Activated B cell treated with CpG ODN at 0.5 μM for 24 hours (primary cell): ENCODE data around the gene SORCS1. TPM values are rescaled to one million over a fixed set of nuclear protein-coding genes. Genes with fewer than 3 reads are reported as not detected.

Experiments
- ATAC-seq: fragments of 200-7000 bp; cut with Tn5 transposase; one replicate; pipeline ENCODE4 v1.10.0; 2021; ENCODE audit warnings: low read depth, mild to moderate bottlenecking, moderate library complexity
- CTCF ChIA-PET: fragments of 350-600 bp; sonication (Branson Sonifier 250); formaldehyde crosslinking; loops from one replicate; lab custom pipeline; 2021; ENCODE audit warnings: antibody characterized with exemption; lab: Charles Lee
- POLR2A ChIA-PET: fragments of 350-600 bp; sonication (Branson Sonifier 250); formaldehyde crosslinking; loops from one replicate; lab custom pipeline; 2021; ENCODE audit warnings: antibody characterized with exemption; lab: Charles Lee
- DNase-seq: peaks from one replicate; pipeline ENCODE4 v3.0.0; 2022
- H3K27ac Mint-ChIP-seq: one replicate; pipeline ENCODE4 v1.8.0; 2020; ENCODE audit warnings: mixed read lengths
- H3K27me3 Mint-ChIP-seq: one replicate; pipeline ENCODE4 v1.8.0; 2021; ENCODE audit warnings: mixed read lengths
- H3K36me3 Mint-ChIP-seq: one replicate; pipeline ENCODE4 v1.8.0; 2021; ENCODE audit warnings: low read depth, mixed read lengths
- H3K4me1 Mint-ChIP-seq: one replicate; pipeline ENCODE4 v1.8.0; 2021; ENCODE audit warnings: mixed read lengths
- H3K4me3 Mint-ChIP-seq: one replicate; pipeline ENCODE4 v1.8.0; 2020; ENCODE audit warnings: mild to moderate bottlenecking, mixed read lengths
- H3K9me3 Mint-ChIP-seq: one replicate; pipeline ENCODE4 v1.8.0; 2020; ENCODE audit warnings: mixed read lengths
- intact Hi-C: fragments of 100-400 bp; cut with micrococcal nuclease; formaldehyde crosslinking; loops from one replicate; pipeline ENCODE4 v1.15.1; 2024
- total RNA-seq: library from RNA; stranded (reverse); gene quantifications from 2 replicates; pipeline ENCODE4 v1.2.3, GENCODE V29; 2022
- TF ChIP-seq, protein P1 (sequence below): fragments of 200-600 bp; IDR thresholded peaks from one replicate; pipeline ENCODE4 v1.8.0; 2022; ENCODE audit warnings: antibody characterized with exemption, mild to moderate bottlenecking

The SORCS1 gene
- total RNA-seq, 1 donor from 2014 or later, result not detected

DNA sequence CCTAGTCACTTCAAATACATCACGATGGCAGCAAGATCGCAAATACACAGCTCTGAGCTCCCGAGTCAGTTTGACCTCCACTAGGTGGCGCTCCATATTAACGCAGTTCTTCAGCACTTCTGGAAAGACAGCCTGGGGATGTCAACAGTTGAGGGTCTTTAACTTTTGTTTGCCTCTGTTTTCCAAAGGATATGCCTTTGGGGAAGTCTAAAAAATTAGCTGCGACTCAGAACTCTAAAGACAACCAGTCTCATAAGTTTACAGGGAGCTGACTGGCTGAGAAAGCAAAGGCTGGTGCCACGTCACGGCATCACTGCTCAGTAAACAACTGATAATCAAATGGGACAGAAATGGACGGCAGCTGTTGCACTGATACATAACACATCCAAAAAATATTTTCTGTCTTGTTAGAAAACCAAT lies 458.8 kb downstream of the SORCS1 start:
- intact Hi-C loops, result no loop called here
- TF ChIP-seq, protein P1, sequence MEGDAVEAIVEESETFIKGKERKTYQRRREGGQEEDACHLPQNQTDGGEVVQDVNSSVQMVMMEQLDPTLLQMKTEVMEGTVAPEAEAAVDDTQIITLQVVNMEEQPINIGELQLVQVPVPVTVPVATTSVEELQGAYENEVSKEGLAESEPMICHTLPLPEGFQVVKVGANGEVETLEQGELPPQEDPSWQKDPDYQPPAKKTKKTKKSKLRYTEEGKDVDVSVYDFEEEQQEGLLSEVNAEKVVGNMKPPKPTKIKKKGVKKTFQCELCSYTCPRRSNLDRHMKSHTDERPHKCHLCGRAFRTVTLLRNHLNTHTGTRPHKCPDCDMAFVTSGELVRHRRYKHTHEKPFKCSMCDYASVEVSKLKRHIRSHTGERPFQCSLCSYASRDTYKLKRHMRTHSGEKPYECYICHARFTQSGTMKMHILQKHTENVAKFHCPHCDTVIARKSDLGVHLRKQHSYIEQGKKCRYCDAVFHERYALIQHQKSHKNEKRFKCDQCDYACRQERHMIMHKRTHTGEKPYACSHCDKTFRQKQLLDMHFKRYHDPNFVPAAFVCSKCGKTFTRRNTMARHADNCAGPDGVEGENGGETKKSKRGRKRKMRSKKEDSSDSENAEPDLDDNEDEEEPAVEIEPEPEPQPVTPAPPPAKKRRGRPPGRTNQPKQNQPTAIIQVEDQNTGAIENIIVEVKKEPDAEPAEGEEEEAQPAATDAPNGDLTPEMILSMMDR, result no peak
- DNase-seq (no peak), ATAC-seq (no peak)
- Mint-ChIP-seq H3K4me3 (no peak overlapping the region), H3K27ac (no peak overlapping the region), H3K36me3 (no peaks in the 10 kb centered on the region), H3K9me3 (no peaks in the 10 kb centered on the region), H3K27me3 (no peaks in the 10 kb centered on the region), H3K4me1 (no peaks in the 10 kb centered on the region)
- CTCF ChIA-PET, result interaction anchor here (0.6 to 1.7 kb wide), 3 partner anchors 11 to 1841 kb away, joined by 3 to 4 read pairs (median 3); no protein-coding TSS in a partner anchor
- POLR2A ChIA-PET, result no interaction called here

DNA sequence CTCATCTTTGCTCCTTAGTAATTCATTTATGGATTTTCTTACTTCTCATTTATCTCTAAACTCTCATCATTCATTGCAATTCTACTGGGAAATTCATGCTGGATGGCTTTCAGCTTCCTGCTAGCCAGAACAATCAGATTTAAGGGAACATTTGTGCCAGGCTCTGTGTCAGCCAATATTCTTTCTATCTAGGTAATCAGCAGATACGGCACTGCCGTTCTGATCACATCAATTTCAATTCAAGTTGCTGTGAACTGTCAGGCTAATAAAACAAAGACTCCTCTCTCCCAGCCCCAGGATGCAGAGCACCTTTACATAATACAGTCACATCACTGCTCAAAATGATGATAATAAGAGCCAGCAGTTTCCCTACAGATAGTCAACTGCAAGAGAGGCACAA lies 468.3 kb downstream of the SORCS1 start:
- Mint-ChIP-seq H3K9me3 (no peaks in the 10 kb centered on the region), H3K27me3 (no peaks in the 10 kb centered on the region), H3K4me1 (no peaks in the 10 kb centered on the region), H3K27ac (no peak overlapping the region), H3K36me3 (no peaks in the 10 kb centered on the region), H3K4me3 (no peak overlapping the region)
- ChIA-PET POLR2A (no interaction called here), CTCF (no interaction called here)
- DNase-seq (no peak), ATAC-seq (no peak)
- intact Hi-C loops, result no loop called here
- TF ChIP-seq, protein P1, result no peak

DNA sequence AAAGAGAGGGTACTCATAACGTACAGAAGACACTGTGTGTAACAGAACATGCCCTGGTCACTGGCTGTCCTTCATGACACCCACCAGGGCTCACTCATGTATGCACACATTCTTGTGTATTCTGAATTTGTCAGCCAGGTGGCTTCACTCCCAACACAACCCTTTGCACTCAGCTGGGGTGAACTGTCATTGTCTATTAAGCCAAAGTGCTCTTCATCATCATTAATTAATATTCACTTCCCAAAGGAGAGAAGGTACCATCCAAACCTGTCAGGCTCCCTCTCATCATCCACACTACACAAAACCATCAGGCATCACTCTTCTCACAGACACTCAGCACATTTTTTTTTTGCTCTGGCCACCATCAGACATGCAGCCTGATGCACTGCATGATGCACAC lies 469.8 kb downstream of the SORCS1 start:
- CTCF ChIA-PET, result no interaction called here
- H3K9me3 Mint-ChIP-seq, result no peaks in the 10 kb centered on the region
- TF ChIP-seq, protein P1, result no peak
- no peaks in the 10 kb centered on the region for H3K27me3 Mint-ChIP-seq
- no peak overlapping the region for H3K27ac Mint-ChIP-seq
- intact Hi-C loops, result no loop called here
- H3K4me1 Mint-ChIP-seq, result no peaks in the 10 kb centered on the region
- no peak overlapping the region for H3K4me3 Mint-ChIP-seq
- ATAC-seq (no peak), DNase-seq (no peak)
- no peaks in the 10 kb centered on the region for H3K36me3 Mint-ChIP-seq
- POLR2A ChIA-PET, result no interaction called here

DNA sequence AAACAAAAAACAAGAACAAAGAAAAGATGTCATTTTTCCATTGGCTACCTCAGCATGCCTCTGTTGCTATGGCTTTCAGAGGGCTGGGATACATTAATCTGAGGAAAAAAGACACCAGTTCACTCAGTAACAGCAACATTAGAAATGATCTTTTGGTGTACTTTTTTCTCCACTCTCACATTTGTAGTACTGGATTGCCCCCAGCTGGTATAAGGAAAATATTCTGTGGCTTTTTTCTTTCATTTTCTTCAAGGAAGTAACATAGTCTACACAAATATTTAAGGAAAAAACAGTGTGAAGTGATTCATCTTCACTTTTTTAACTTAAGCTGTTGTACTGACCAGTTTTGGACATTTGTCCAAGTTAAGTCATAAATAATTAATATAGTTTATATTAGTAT lies 482.3 kb downstream of the SORCS1 start:
- Mint-ChIP-seq H3K4me1 (no peaks in the 10 kb centered on the region), H3K36me3 (no peaks in the 10 kb centered on the region), H3K27me3 (no peaks in the 10 kb centered on the region), H3K27ac (no peak overlapping the region), H3K4me3 (no peak overlapping the region), H3K9me3 (peaks cover 2% of the 10 kb centered on the region)
- ATAC-seq (no peak), DNase-seq (no peak)
- intact Hi-C loops, result no loop called here
- CTCF ChIA-PET, result no interaction called here
- POLR2A ChIA-PET, result no interaction called here
- TF ChIP-seq, protein P1, result no peak

DNA sequence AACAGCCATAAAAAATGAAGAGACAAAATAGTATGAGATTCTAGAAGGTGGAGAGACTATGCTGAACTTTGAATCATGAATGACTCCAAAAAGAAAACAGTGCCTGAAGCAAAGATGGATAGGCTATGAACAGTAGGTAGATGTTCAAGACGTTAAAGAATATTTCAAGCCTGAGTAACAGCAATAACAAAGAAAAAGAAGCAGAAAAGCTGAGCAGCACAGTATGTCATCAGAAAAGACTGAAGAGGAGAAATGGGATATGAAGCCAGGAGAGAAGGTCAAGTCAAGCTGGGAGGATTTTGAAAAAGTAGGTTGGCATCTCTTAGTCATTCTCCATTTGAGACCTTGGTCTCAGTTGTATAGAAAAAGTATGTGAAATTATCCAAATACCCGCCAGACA lies 484.4 kb downstream of the SORCS1 start:
- no peaks in the 10 kb centered on the region for H3K36me3 Mint-ChIP-seq
- intact Hi-C loops, result no loop called here

More for the DNA sequence above, 484.4 kb downstream of the SORCS1 start:
- DNase-seq, result no peak
- no peaks in the 10 kb centered on the region for H3K4me1 Mint-ChIP-seq
- CTCF ChIA-PET, result no interaction called here
- no peak overlapping the region for H3K4me3 Mint-ChIP-seq
- no peaks in the 10 kb centered on the region for H3K27me3 Mint-ChIP-seq
- H3K9me3 Mint-ChIP-seq, result peaks cover 5% of the 10 kb centered on the region
- ATAC-seq, result no peak
- TF ChIP-seq, protein P1, result no peak
- H3K27ac Mint-ChIP-seq, result no peak overlapping the region
- POLR2A ChIA-PET, result no interaction called here
